Measurements from ENCODE around the gene R3HDM4. TPM values are rescaled to one million over a fixed set of nuclear protein-coding genes. Genes with fewer than 3 reads are reported as not detected.
"Not testable (repeated sequence)": the region's sequence is repeated elsewhere in the genome, so short reads cannot be mapped to it uniquely, and the experiment has no call there.

Gene R3HDM4
- total and polyA plus RNA-seq, 9 donors, result 8.7 to 43.0 (median 29.5) TPM

DNA sequence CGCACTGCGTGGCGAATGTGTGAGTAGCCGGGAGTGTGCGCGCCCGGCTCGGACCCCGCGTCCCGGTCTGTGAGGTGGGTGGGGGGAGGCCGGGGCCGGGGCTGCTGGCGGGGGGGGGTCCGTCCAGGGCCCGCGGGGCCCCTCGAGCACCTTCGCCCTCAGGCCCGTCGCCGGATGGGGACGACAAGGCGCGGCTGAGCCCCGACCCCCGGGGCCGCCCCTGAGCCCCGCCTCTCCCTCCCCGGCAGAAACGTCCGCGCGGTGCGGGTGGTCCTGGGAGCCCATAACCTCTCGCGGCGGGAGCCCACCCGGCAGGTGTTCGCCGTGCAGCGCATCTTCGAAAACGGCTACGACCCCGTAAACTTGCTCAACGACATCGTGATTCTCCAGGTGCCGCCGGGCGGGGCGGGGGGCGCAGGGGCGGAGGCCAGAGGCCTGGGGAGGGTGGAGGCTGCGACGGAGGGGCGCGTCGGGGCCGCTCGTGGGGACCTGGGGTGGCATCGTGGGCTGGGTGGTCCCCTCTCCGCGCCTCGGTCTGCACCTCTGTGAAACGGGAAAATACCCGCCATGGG is 59.9 kb downstream of the R3HDM4 start:
- intact Hi-C loops (cut with DNase I), result loop anchor here in 2 of 4 donors (10.0 kb wide), 1 partner anchor 132 kb away; the partner anchor contains the start of gene WDR18 (in 2 of the 2)
- DNase-seq, result no peak
- no peak overlapping the region for H3K27ac ChIP-seq
- no peaks in the 10 kb centered on the region for H3K27me3 ChIP-seq
- H3K36me3 ChIP-seq, result no peaks in the 10 kb centered on the region
- TF ChIP-seq, protein P1, sequence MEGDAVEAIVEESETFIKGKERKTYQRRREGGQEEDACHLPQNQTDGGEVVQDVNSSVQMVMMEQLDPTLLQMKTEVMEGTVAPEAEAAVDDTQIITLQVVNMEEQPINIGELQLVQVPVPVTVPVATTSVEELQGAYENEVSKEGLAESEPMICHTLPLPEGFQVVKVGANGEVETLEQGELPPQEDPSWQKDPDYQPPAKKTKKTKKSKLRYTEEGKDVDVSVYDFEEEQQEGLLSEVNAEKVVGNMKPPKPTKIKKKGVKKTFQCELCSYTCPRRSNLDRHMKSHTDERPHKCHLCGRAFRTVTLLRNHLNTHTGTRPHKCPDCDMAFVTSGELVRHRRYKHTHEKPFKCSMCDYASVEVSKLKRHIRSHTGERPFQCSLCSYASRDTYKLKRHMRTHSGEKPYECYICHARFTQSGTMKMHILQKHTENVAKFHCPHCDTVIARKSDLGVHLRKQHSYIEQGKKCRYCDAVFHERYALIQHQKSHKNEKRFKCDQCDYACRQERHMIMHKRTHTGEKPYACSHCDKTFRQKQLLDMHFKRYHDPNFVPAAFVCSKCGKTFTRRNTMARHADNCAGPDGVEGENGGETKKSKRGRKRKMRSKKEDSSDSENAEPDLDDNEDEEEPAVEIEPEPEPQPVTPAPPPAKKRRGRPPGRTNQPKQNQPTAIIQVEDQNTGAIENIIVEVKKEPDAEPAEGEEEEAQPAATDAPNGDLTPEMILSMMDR (IDR thresholded peaks at IDR 0.05), result no peak
- 13 to 26% (median 23%) methylated on average over 19 to 67 of the region's 67 CpGs for WGBS, 3 donors
- no peak overlapping the region for H3K4me3 ChIP-seq
- H3K4me1 ChIP-seq (ENCODE audit: insufficient read depth), result peaks cover 2% of the 10 kb centered on the region
- no peaks in the 10 kb centered on the region for H3K9me3 ChIP-seq

DNA sequence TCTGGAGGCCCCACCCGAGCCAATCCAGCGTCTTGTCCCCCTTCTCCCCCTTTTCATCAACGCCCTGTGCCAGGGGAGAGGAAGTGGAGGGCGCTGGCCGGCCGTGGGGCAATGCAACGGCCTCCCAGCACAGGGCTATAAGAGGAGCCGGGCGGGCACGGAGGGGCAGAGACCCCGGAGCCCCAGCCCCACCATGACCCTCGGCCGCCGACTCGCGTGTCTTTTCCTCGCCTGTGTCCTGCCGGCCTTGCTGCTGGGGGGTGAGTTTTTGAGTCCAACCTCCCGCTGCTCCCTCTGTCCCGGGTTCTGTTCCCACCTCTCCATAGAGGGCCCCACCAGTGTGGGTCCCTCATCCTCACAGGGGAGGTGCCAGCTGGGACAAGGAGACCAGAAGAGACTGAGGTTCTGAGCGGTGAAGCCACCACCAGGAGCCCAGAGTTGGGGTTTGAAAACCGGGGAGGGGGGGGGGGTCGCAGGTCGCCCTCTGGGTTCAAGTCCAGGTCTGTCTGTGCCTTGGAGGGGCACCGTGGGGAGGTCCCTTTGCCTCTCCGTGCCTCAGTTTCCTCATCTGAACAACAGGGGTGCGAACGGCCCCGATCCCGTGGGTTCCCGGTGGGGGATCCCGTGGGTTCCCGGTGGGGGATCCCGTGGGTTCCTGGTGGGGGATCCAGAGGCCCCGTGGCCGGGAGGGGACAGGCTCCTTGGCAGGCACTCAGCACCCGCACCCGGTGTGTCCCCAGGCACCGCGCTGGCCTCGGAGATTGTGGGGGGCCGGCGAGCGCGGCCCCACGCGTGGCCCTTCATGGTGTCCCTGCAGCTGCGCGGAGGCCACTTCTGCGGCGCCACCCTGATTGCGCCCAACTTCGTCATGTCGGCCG is 60.6 kb downstream of the R3HDM4 start, which contains the start of gene ELANE:
ELANE (plus strand) TSS at position 168 of the 878 bp plus-strand sequence; CDS start at position 194, 26 bp downstream.
- DNase-seq, result peak in 2 of 5 donors; percentile 28 to 37
- Histone ChIP-seq H3K9me3 (no peaks in the 10 kb centered on the region), H3K4me3 (no peak within 1 kb of the TSS), H3K4me1 (ENCODE audit: insufficient read depth) (peaks cover 5% of the 10 kb centered on the region), H3K27me3 (no peaks in the 10 kb centered on the region), H3K36me3 (no peaks in the 10 kb centered on the region), H3K27ac (peak within 1 kb of the TSS in 1 of 2 donors; percentile 83)
- intact Hi-C loops (cut with DNase I), result loop anchor here in 2 of 4 donors (10.0 kb wide), 1 partner anchor 132 kb away; the partner anchor contains the start of gene WDR18 (in 2 of the 2)
- TF ChIP-seq, protein P1 (IDR thresholded peaks at IDR 0.05), result no peak
- no peak for TF ChIP-seq EP300 (IDR thresholded peaks at IDR 0.05)
- TF ChIP-seq POLR2A (IDR thresholded peaks at IDR 0.05), result no peak
- 59 to 75% (median 74%) methylated on average over 39 to 55 of the region's 55 CpGs for WGBS, 3 donors

DNA sequence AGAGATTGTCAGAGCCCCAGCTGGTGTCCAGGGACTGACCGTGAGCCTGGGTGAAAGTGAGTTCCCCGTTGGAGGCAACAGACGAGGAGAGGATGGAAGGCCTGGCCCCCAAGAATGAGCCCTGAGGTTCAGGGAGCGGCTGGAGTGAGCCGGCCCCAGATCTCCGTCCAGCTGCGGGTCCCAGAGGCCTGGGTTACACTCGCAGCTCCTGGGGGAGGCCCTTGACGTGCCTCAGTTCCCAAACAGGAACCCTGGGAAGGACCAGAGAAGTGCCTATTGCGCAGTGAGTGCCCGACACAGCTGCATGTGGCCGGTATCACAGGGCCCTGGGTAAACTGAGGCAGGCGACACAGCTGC is 62.1 kb downstream of the R3HDM4 start:
- 22 to 35% (median 24%) methylated on average over 12 to 13 of the region's 13 CpGs for WGBS, 3 donors
- Histone ChIP-seq H3K4me3 (no peak overlapping the region), H3K36me3 (no peaks in the 10 kb centered on the region), H3K9me3 (no peaks in the 10 kb centered on the region), H3K4me1 (ENCODE audit: insufficient read depth) (peaks cover 5% of the 10 kb centered on the region), H3K27ac (peak overlapping the region; percentile 57 to 83), H3K27me3 (peaks cover 5% of the 10 kb centered on the region)
- no peak for TF ChIP-seq EP300 (IDR thresholded peaks at IDR 0.05)
- TF ChIP-seq, protein P1 (IDR thresholded peaks at IDR 0.05), result no peak
- no peak for TF ChIP-seq POLR2A (IDR thresholded peaks at IDR 0.05)
- intact Hi-C loops (cut with DNase I), result loop anchor here in 2 of 4 donors (10.0 kb wide), 1 partner anchor 134 kb away; the partner anchor contains the start of gene WDR18 (in 2 of the 2)
- DNase-seq, result no peak

DNA sequence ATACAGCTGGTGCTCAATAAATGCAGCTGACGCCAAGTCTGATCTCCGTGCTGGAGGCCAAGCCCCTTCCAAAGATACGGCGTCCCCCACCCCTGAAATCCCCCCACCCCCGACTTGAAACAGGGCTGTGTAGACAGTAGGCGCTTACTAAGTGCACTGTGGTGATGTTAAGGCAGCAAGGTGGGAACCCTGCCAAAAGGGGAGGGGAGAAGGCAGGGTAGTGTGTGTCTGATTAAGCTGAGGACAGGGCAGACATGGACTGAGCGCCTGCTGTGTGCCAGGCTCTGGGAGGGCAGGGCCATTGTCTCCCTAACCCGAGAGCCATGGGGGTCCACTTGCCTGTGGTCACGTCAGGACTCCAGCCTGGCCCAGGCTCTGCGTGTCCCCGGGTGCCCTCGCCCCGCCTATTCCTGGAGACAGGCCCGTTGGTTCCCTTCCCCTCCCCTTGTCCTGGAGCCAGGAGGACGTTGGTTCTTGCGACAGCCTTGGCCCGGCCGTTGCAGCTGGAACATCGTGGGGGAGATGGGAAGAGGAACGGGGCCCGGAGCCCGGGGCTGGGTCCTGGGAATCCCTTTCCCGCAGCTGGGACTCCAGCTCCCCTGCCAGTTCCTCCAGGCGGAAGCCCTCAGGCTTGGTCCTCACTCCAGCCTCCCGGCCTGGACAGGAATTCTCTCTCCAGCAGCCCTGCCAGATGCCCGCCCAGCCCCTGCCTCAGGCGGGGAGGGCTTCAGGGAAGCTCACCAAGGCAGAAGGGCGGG is 62.6 kb downstream of the R3HDM4 start:
- H3K27me3 ChIP-seq, result peaks cover 5% of the 10 kb centered on the region
- H3K36me3 ChIP-seq, result no peaks in the 10 kb centered on the region
- H3K9me3 ChIP-seq, result no peaks in the 10 kb centered on the region
- WGBS, 3 donors, result 11 to 15% (median 14%) methylated on average over 27 to 28 of the region's 28 CpGs
- intact Hi-C loops (cut with DNase I), result loop anchor here in 2 of 4 donors (10.0 kb wide), 1 partner anchor 134 kb away; the partner anchor contains the start of gene WDR18 (in 2 of the 2)
- H3K4me1 ChIP-seq (ENCODE audit: insufficient read depth), result peaks cover 5% of the 10 kb centered on the region
- no peak overlapping the region for H3K4me3 ChIP-seq
- H3K27ac ChIP-seq, result peak overlapping the region; percentile 57 to 83
- DNase-seq, result peak; percentile 91 to 96 (median 93)
- peak; percentile 88 for TF ChIP-seq EP300 (IDR thresholded peaks at IDR 0.05)
- TF ChIP-seq, protein P1 (IDR thresholded peaks at IDR 0.05), result no peak

DNA sequence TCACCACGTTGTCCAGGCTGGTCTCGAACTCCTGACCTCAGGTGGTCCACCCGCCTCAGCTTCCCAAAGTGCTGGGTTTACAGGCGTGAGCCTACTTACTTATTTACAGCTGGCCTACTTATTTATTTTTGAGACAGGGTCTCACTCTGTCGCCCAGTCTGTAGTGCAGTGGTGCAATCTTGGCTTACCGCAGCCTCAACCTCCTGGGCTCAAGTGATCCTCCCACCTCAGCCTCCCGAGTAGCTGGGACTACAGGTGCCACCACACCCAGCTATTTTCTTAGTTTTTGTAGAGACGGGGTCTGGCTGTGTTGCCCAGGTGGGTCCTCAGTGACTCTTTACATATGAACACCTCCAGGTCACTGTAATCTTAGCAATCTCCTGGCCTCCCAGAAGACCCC is 63.8 kb downstream of the R3HDM4 start:
- DNase-seq; H3K4me3 ChIP-seq; H3K4me1 ChIP-seq (ENCODE audit: insufficient read depth); H3K9me3 ChIP-seq; H3K27me3 ChIP-seq; H3K36me3 ChIP-seq; H3K27ac ChIP-seq: not testable (repeated sequence)
- WGBS, 3 donors, result 80 to 87% (median 81%) methylated on average over 8 of the region's 8 CpGs
- intact Hi-C loops (cut with DNase I), result loop anchor here in 1 of 4 donors (10.0 kb wide), 1 partner anchor 94 kb away; the partner anchor contains the start of gene MISP
